Effector CD4-positive, alpha-beta T cell (primary cell): ENCODE results near the gene PI4KA.
"Not testable (repeated sequence)": the region's sequence is repeated elsewhere in the genome, so short reads cannot be mapped to it uniquely, and the experiment has no call there.

Source experiments
- DNase-seq: peaks from one replicate; pipeline ENCODE4 v3.0.0-alpha.2; 2020

PI4KA gene

DNA sequence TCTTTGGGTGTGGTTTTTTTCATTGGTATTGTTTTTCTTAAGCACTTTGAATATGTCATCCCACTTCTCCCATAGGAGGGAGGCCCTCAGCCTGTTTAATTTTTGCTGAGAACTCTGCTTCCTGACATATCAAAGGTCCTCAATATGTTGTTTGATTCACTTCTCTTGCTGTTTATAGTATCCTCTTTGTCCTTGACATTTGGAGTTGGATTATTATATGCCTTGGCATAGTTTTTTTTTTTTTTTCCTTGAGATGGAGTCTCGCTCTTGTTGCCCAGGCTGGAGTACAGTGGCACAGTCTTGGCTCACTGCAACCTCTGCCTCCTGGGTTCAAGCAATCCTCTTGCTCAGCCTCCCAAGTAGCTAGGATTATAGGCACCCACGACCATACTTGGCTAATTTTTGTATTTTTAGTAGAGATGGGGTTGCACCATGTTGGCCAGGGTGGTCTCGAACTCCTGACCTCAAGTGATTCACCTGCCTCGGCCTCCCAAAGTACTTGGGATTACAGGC lies 196.0 kb downstream of the PI4KA start:
- DNase-seq, result not testable (repeated sequence)

DNA sequence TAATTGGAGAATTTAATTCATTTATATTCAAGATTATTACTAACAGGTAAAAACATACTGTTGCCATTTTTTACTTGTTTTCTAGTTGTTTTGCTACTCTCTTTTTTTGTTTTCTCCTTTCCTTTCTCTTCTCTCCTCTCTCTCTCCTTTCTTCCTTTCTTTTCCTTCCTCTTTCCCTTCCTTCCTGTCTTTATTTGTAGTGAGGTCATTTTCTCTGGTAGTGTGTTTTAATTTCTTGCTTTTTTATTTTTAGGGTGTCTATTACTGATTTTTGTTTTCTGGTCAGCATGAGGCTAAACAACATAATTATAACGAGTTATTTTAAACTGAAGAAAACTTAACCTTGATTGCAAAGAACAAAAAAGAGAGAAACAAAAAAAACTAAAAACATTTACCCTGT lies 197.1 kb downstream of the PI4KA start:
- no peak for DNase-seq

DNA sequence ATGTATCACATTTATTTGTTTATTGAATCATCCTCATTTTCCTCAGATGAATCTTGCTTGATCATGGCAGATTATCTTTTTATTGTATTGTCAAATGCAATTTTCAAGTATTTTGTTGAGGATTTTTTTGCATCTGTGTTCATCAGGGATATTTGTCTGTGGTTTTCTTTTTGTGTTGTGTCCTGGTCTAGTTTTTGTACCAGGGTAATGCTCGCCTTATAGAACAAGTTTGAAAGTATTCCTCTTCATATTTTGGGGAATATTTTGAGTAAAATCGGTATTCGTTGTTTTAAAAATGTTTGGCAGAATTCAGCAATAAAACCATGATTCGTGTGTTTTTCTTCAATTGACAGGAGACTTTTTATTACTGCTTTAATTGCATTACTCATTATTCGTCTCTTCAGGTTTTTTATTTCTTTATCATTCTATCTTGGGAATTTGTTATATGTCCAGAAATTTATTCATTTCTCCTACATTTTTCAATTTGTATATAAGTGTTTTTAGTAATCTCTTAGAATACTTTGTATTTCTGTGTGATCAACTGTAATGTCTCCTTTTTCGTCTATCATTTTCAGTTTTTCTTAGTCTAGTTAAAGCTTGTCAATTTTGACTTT lies 198.1 kb downstream of the PI4KA start:
- no peak for DNase-seq

DNA sequence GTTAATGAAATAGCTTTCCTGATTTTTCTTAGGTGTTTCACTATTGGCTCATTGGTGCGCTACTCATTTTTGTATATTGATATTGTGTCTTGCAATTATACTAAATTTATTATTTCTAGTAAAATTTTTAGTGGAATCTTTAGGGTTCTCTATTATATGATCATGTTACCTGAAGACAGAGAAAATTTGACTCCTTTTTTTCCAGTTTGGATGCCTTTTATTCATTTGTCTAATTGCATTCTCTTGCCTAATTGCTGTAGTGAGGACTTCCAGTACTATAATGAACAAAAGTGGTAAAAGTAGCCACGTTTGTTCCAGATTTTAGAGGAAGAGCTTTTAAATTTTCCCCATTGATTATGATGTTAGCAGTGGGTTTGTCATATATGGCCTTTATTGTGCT lies 198.7 kb downstream of the PI4KA start:
- DNase-seq, result no peak

DNA sequence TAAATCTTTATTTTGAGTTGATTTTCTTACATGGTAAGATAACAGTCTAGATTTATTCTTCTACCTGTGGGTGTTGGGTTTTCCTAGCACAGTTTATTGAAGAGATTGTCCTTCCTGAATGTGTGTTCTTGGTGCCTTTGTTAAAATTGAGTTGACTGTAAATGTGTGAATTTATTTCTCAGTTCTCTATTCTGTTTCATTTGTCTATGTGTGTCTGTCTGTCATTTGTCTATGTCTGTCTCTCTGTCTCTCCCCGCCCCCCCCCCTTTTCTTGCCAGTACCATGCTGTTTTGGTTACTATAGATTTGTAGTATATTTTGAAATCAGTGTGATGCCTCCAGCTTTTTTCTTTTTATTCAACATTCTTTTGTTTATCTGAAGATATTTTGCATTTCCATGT lies 199.4 kb downstream of the PI4KA start:
- DNase-seq, result no peak

DNA sequence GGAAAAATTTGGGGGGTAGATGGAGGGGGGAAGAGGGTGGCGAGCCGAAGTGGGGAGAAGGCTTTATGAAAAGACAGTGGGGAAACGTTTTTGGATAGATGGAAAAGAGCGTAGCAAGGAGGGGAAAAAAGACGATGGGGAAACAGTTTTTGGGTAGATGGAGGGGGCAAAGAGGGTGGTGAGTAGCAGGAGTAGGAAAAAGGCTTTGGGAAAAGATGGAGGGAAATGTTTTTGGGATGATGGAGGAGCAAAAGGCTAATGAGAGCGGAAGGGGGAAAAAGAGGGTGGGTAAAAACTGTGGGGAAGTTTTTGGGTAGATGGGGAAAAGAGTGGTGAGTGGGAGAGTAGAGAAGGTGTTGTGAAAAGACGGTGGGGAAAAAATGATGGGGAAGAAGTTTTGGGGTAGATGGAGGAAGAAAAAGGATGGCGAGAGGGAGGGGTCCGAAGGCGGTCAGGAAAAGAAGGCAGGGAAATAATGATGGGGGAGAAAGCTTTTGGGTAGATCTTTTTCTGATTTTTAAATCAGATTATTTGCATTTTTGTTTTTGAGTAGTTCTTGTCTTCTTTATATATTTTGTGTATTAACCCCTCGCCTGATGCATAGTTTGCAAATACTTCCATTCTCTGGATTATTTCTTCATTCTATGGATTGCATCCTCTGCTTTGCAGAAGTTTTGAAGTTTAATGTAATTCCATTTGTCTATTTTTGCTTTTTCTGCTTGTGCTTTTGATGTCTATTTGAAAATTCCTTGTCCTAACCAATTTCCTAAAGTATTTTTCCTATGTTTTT lies 200.0 kb downstream of the PI4KA start:
- no peak for DNase-seq

DNA sequence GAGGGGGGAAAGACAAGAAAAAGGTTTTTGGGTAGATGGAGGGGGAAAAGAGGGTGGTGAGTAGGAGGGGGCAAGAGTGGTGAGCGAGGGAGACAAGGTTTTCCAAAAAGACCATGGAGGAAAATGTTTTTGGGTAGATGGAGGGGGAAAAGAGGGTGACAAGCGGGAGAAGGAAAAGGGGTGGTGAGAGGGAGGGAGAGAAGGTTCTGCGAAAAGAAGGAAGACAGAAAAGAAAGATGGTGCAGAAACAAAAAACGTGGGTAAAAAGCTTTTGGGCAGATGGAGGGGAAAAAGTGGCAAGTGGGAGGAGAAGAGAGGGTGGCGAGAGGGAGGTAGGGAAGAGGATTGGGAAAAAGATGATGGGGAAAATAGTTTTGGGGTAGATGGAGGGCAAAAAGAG lies 200.6 kb downstream of the PI4KA start:
- DNase-seq, result no peak
